ENCODE measurements around the gene CCDC18.

DNA sequence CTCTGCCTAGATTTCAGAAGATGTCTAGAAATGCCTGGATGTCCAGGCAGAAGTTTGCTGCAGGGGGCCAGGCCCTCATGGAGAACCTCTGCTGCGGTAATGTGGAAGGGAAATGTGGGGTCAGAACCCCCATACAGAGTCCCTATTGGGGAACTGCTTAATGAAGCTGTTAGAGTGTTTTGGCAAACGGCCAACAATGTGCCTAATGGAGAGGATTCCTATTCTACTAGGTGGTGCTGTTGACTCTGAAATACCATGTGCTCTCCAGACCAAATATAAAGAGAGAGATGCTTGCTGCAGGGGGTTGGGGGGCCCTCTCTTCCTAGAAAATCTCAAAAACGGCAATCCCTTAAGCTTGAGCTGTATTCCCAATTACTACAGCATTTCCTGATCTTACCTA, 108.0 kb downstream of the CCDC18 start:
- TF ChIP-seq, protein P1, sequence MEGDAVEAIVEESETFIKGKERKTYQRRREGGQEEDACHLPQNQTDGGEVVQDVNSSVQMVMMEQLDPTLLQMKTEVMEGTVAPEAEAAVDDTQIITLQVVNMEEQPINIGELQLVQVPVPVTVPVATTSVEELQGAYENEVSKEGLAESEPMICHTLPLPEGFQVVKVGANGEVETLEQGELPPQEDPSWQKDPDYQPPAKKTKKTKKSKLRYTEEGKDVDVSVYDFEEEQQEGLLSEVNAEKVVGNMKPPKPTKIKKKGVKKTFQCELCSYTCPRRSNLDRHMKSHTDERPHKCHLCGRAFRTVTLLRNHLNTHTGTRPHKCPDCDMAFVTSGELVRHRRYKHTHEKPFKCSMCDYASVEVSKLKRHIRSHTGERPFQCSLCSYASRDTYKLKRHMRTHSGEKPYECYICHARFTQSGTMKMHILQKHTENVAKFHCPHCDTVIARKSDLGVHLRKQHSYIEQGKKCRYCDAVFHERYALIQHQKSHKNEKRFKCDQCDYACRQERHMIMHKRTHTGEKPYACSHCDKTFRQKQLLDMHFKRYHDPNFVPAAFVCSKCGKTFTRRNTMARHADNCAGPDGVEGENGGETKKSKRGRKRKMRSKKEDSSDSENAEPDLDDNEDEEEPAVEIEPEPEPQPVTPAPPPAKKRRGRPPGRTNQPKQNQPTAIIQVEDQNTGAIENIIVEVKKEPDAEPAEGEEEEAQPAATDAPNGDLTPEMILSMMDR (IDR thresholded peaks at IDR 0.05; ENCODE audit: poor library complexity, severe bottlenecking) = no peak
- no peak for TF ChIP-seq RAD21 (conservative IDR thresholded peaks at IDR 0.05)
